Skeletal muscle tissue (tissue), 4 donors: ENCODE results near the gene TULP4. TPM values are rescaled to one million over a fixed set of nuclear protein-coding genes. Genes with fewer than 3 reads are reported as not detected.

Experiments used
- H3K27ac ChIP-seq: one replicate; pipeline ENCODE4 v1.7.0; 2013; ENCODE audit warnings: mild to moderate bottlenecking, low read depth, low read length, inconsistent platforms
- H3K27me3 ChIP-seq, 3 donors: one replicate each; pipeline ENCODE4 v1.7.0; 2013; ENCODE audit warnings: low read length in 3 of 3; ENCODE audit not compliant: control insufficient read depth in 3 of 3, insufficient read depth in 3 of 3
- H3K36me3 ChIP-seq, 3 donors: one replicate each; pipeline ENCODE4 v1.7.0; 2013; ENCODE audit warnings: low read length in 3 of 3; ENCODE audit not compliant: control insufficient read depth in 3 of 3, insufficient read depth in 3 of 3
- H3K4me1 ChIP-seq, 3 donors: one replicate each; pipeline ENCODE4 v1.7.0; 2013; ENCODE audit warnings: low read length in 3 of 3, mild to moderate bottlenecking in 3 of 3; ENCODE audit not compliant: control insufficient read depth in 3 of 3, insufficient read depth in 3 of 3
- H3K4me3 ChIP-seq, 3 donors: one replicate each; pipeline ENCODE4 v1.7.0; 2013; ENCODE audit warnings: low read length in 3 of 3
- H3K9ac ChIP-seq, 3 donors: one replicate each; pipeline ENCODE4 v1.7.0; 2013; ENCODE audit warnings: low read length in 3 of 3, mild to moderate bottlenecking in 3 of 3, moderate library complexity in 2 of 3, low read depth in 1 of 3
- H3K9me3 ChIP-seq, 3 donors: one replicate each; pipeline ENCODE4 v1.7.0; 2013; ENCODE audit warnings: low read length in 3 of 3; ENCODE audit not compliant: control insufficient read depth in 3 of 3
- total RNA-seq: library from RNA; depleted of rRNA; stranded (reverse); fragments of >200 nt; gene quantifications from one replicate; pipeline ENCODE4 v1.2.3, GENCODE V29; 2014
- donor health status: Osteomylitis.

Gene TULP4
- total RNA-seq, 1 donor from 2014 or later, result 634 TPM

DNA sequence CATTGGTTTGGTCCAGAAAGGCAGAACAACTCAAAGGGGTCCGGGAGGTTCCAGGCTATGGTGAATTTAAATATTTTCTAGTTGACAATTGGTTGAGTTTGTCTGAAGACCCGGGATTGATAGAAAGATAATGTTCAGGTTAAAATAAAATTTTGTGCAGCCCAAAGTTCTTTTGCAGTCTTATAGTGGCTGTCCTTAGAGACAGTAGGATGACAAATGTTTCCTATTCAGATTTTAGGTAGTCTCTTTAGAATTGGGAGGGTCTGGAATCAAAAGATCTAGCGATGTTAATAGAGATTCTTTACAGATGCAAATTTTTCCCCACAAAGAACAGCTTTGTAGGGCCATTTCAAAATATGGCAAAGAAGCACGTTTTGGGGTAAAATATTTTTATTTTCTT, 109.1 kb downstream of the TULP4 start:
- Histone ChIP-seq H3K27ac (no peak overlapping the region), H3K36me3 (peaks cover 0 to 5% (median 4%) of the 10 kb centered on the region in 3 donors), H3K27me3 (no peaks in the 10 kb centered on the region), H3K4me1 (no peaks in the 10 kb centered on the region), H3K9me3 (no peaks in the 10 kb centered on the region), H3K4me3 (no peak overlapping the region), H3K9ac (no peak overlapping the region)

DNA sequence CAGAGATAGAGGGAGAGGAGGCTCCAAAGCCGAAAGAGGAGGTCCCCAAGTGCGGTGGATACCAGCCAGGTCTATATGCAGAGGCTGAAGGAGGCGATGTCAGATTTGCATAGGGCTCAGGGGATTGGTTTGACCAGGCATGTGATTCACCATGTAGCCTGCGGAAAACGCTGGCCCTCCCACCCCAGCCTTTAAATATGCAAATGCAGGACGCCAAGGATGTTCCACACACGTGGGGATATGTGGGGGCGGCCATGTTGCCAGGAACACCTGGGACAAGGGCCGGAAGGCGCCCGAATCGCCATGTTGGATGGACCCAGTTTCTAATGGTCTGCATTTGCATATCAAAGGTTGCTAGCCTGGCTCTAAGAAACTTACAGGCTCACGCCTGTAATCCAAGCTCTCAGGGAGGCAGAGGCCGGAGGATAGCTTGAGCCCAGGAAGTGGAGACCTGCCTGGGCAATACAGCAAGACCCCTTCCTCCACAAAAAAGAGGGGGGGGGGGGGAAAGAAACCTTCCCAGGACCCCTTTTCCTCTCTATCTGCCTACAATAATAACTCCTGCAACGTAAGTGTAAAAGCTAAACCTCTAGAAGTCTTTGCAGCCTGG, 110.5 kb downstream of the TULP4 start:
- H3K9me3 ChIP-seq, result no peaks in the 10 kb centered on the region
- H3K9ac ChIP-seq, result no peak overlapping the region
- H3K4me1 ChIP-seq, result no peaks in the 10 kb centered on the region
- H3K36me3 ChIP-seq, result no peaks in the 10 kb centered on the region
- no peaks in the 10 kb centered on the region for H3K27me3 ChIP-seq
- no peak overlapping the region for H3K27ac ChIP-seq
- no peak overlapping the region for H3K4me3 ChIP-seq

DNA sequence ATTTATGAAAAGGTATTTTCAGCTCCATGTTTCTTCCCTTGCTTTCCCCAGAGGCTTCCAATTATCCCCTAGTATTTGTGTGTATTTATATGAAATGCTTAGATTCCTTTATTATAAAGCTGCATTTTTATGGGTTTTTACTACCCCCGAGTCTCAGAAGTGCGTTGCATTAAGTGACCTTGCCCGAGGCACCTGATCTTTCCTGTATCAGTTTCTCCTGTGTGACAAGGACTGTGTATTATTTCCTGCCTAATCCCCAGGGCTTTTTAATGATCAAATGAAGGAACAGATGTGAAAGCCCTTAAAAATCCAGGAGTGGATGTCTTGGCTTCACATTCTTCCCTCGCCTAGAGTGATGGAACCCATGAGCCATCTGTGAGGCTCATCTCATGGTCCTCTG, 118.8 kb downstream of the TULP4 start:
- peaks cover 6 to 10% (median 8%) of the 10 kb centered on the region in 3 donors for H3K36me3 ChIP-seq
- no peak overlapping the region for H3K9ac ChIP-seq
- H3K9me3 ChIP-seq, result no peaks in the 10 kb centered on the region
- H3K27ac ChIP-seq, result no peak overlapping the region
- H3K27me3 ChIP-seq, result no peaks in the 10 kb centered on the region
- H3K4me1 ChIP-seq, result no peaks in the 10 kb centered on the region
- H3K4me3 ChIP-seq, result no peak overlapping the region

DNA sequence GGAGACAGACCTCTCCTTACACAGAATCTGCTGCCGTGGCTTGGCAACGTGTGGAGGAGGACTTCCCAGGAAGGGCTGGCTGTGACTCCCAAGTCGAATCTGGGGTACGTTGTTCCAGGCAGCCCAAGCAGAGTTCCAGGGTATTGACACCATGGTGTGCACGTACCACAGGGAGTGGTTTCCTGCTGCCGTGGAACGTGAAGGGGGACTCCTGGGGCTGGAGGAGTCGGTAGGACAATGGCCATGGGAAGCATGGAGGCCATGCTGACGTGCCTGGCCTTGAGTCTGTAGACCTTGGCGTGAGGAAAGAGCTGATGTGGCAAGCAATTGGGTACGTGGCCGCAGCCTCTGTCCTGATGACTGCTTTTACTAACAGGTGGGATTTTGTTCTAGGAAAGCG, 119.3 kb downstream of the TULP4 start:
- no peaks in the 10 kb centered on the region for H3K4me1 ChIP-seq
- no peak overlapping the region for H3K9ac ChIP-seq
- peaks cover 6 to 10% (median 8%) of the 10 kb centered on the region in 3 donors for H3K36me3 ChIP-seq
- H3K27ac ChIP-seq, result no peak overlapping the region
- H3K27me3 ChIP-seq, result no peaks in the 10 kb centered on the region
- H3K9me3 ChIP-seq, result no peaks in the 10 kb centered on the region
- no peak overlapping the region for H3K4me3 ChIP-seq

DNA sequence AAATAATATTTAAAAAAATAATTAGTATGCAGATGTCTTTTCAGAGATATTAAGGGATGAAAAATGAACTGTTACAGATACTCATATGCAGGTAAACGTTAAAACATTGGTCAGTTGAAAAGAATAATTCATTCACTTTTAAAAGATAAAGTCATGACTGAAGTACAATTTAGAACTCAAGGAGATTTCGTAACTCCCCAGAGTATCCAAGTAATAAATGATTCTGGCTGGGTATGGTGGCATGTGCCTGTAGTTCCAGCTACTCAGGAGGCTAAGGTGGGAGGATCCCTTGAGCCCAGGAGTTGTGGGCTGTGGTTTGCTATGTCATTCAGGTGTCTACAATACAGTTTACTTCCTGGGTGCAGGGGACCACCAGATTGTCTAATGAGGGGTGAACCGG, 125.3 kb downstream of the TULP4 start:
- H3K27ac ChIP-seq, result no peak overlapping the region
- H3K9me3 ChIP-seq, result no peaks in the 10 kb centered on the region
- no peak overlapping the region for H3K9ac ChIP-seq
- no peak overlapping the region for H3K4me3 ChIP-seq
- peaks cover 0 to 5% (median 5%) of the 10 kb centered on the region in 3 donors for H3K36me3 ChIP-seq
- no peaks in the 10 kb centered on the region for H3K27me3 ChIP-seq
- peaks cover 2 to 4% (median 3%) of the 10 kb centered on the region in 3 donors for H3K4me1 ChIP-seq

DNA sequence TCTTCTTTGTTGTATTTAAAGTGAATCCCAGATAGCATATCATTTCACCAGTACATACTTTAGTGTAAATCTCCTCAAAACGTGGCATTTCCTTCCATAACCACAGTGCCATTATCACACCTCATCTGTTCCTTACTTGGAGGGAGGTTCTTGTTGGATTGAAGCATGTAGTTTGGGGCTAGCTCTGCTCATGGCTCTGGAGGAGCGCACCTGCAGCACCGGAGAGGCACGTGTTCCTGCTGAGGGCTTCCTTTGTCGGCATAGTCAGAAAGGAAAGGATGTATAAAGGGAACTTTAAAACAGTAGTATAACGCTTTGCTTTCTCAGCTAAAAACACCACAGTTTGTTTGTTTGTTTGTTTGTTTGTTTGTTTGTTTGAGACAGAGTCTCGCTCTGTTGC, 126.0 kb downstream of the TULP4 start:
- H3K9me3 ChIP-seq, result no peaks in the 10 kb centered on the region
- no peaks in the 10 kb centered on the region for H3K27me3 ChIP-seq

DNA sequence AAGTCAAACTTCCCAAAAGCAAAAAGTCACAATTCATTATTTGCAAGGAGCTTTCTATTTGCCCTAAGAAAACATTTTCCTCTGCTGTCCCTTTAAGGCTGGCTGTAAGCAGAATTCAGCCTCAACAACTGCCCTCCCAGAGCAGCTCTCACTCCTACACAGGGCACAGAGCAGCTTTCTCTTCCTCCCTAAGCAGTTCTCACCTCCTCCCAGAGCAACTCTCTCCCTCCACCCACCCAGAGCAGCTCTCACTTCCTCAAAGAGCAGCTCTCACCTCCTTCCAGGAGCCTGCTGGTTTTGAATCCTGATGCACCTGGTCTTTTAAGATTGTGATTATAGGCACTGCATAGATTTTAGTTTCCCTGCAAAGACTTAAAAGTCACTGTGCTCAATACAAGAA, 127.0 kb downstream of the TULP4 start:
- H3K9me3 ChIP-seq, result no peaks in the 10 kb centered on the region
- H3K9ac ChIP-seq, result no peak overlapping the region

More for the DNA sequence above, 126.0 kb downstream of the TULP4 start:
- Histone ChIP-seq H3K27ac (no peak overlapping the region), H3K9ac (no peak overlapping the region), H3K4me3 (no peak overlapping the region), H3K36me3 (peaks cover 0 to 5% (median 5%) of the 10 kb centered on the region in 3 donors), H3K4me1 (peaks cover 2 to 4% (median 3%) of the 10 kb centered on the region in 3 donors)

DNA sequence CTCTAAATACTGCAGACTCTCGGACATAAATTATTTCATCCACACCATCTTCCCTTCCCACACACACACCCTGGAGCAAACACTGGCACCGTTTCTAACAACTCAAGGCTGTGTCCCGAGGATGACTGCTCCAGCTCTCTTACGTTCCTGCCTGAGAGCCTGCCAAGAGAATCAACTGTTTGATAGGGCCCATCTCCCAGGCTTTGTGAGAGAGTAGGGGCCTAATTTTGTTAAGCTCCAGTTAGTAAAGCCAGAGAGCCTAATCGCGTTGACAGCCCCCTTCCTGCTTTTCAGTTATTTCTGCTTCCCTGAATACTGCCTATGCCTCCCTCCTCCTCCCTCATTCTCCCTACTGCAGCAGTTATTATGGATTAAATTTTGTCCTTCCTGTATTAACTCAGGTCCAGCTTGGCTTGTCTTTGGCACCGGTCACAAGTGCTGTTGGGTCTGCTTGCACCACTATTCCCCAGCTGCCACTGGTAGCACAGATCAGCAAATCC, 129.5 kb downstream of the TULP4 start:
- no peaks in the 10 kb centered on the region for H3K27me3 ChIP-seq
- H3K27ac ChIP-seq, result no peak overlapping the region
- peaks cover 2 to 4% (median 3%) of the 10 kb centered on the region in 3 donors for H3K4me1 ChIP-seq
- no peak overlapping the region for H3K4me3 ChIP-seq
- H3K9ac ChIP-seq, result no peak overlapping the region
- H3K9me3 ChIP-seq, result no peaks in the 10 kb centered on the region
- no peaks in the 10 kb centered on the region for H3K36me3 ChIP-seq

More for the DNA sequence above, 127.0 kb downstream of the TULP4 start:
- H3K27me3 ChIP-seq, result no peaks in the 10 kb centered on the region
- H3K4me1 ChIP-seq, result peaks cover 2 to 4% (median 3%) of the 10 kb centered on the region in 3 donors
- peaks cover 0 to 5% (median 5%) of the 10 kb centered on the region in 3 donors for H3K36me3 ChIP-seq
- no peak overlapping the region for H3K4me3 ChIP-seq
- no peak overlapping the region for H3K27ac ChIP-seq

DNA sequence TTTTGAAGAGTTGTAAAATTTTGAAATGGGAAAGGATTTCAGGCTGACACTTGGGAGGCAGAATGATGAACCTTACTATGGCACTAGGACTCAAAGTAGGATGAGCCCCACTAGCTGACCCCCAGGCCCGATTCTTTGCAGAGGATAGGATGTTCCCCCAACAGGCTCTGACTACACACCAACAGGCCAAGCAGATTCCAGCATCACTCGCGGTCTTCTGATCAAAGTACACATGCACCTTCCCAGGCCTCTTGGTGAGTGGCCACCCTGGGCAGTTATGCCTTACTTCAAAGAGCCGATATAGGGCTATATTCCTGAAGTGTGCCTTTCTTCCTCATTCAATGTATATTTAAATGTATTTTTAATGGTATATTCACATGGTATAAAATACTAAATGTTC, 130.0 kb downstream of the TULP4 start:
- Histone ChIP-seq H3K9ac (no peak overlapping the region), H3K4me3 (no peak overlapping the region), H3K27ac (no peak overlapping the region), H3K36me3 (no peaks in the 10 kb centered on the region), H3K4me1 (peaks cover 2 to 4% (median 3%) of the 10 kb centered on the region in 3 donors), H3K27me3 (no peaks in the 10 kb centered on the region), H3K9me3 (no peaks in the 10 kb centered on the region)

DNA sequence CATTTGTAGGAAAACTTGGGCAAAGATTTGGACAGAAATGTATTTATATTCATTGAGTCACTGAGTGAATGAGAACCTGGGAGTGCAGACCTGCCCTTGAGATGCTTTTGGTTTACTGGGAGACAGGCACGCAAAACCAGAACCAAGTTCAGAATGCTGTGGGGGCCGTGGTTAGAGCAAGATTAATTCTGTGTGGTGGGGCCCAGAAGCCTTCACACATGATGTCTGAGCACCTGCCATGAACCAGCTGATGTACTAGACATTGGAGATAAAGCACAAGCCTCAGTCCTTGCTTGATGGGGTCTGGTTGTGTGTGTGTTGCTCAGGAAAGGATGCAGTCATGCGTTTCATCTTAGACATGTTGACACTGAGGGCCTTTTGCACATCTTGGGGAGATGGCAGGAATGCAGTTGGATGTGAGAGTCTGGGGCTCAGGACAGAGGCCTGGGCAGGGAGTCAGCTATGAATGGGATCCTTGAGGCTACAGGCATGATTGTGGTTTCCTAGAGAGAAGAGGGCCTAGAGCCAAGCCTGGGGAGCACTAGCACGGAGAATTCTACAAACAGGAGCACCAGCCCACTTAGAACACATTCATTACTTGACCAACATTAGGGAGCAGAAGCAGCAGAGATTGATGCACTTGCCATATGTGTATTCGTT, 133.3 kb downstream of the TULP4 start:
- no peak overlapping the region for H3K4me3 ChIP-seq
- H3K4me1 ChIP-seq, result peaks cover 2 to 4% (median 3%) of the 10 kb centered on the region in 3 donors
- no peaks in the 10 kb centered on the region for H3K27me3 ChIP-seq
- H3K9ac ChIP-seq, result no peak overlapping the region
- H3K27ac ChIP-seq, result no peak overlapping the region
- H3K9me3 ChIP-seq, result no peaks in the 10 kb centered on the region
- H3K36me3 ChIP-seq, result peaks cover 0 to 4% (median 0%) of the 10 kb centered on the region in 3 donors
